Thoracic aorta (tissue), 2 donors: ENCODE measurements around the gene GMEB2. TPM values are rescaled to one million over a fixed set of nuclear protein-coding genes. Genes with fewer than 3 reads are reported as not detected.

Source experiments
- ATAC-seq: fragments of 150-250 bp; one replicate; pipeline ENCODE4 v1.8.0; 2017; ENCODE audit warnings: low read depth; ENCODE audit not compliant: insufficient number of reproducible peaks, low FRiP score
- DNase-seq: peaks from one replicate; pipeline ENCODE4 v3.0.0-alpha.2; 2020; ENCODE audit warnings: low spot score
- H3K27ac ChIP-seq, 2 donors: fragments of 200-600 bp; sonication (generic); 1 replicate in 1 of 2; 2 replicates in 1 of 2; pipeline ENCODE4 v1.5.1; 2016; ENCODE audit warnings: mild to moderate bottlenecking in 2 of 2, moderate library complexity in 2 of 2
- H3K27me3 ChIP-seq: fragments of 200-600 bp; sonication (generic); replicated peaks from 2 replicates; pipeline ENCODE4 v1.6.0; 2016; ENCODE audit warnings: mild to moderate bottlenecking; ENCODE audit not compliant: insufficient read depth
- H3K36me3 ChIP-seq: fragments of 200-600 bp; sonication (generic); one replicate; pipeline ENCODE4 v1.5.1; 2016
- H3K4me1 ChIP-seq, 2 donors: fragments of 200-600 bp; sonication (generic); 1 replicate in 1 of 2; 2 replicates in 1 of 2; pipeline versions ENCODE4 v1.5.1 to v1.6.0; 2016; ENCODE audit warnings: low read depth in 2 of 2, mild to moderate bottlenecking in 1 of 2; ENCODE audit not compliant: control insufficient read depth in 1 of 2
- H3K4me3 ChIP-seq: fragments of 200-600 bp; sonication (generic); 2 replicates; pipeline ENCODE4 v1.5.1; 2016; ENCODE audit warnings: mild to moderate bottlenecking
- H3K9me3 ChIP-seq: fragments of 200-600 bp; sonication (generic); 2 replicates; pipeline ENCODE4 v1.5.1; 2016
- total RNA-seq, 2 donors: library from RNA; depleted of rRNA; stranded (reverse); fragments of >200 nt; gene quantifications; one replicate each; pipeline versions ENCODE4 v1.1.0 to v1.2.3, GENCODE V29; 2016
- TF ChIP-seq, protein P1 (sequence below): fragments of 200-600 bp; sonication (generic); IDR thresholded peaks from one replicate; pipeline ENCODE4 v1.5.1; 2019; ENCODE audit warnings: antibody characterized with exemption

The GMEB2 gene
- total RNA-seq, 2 donors from 2014 or later, result 10.0 to 14.7 TPM

DNA sequence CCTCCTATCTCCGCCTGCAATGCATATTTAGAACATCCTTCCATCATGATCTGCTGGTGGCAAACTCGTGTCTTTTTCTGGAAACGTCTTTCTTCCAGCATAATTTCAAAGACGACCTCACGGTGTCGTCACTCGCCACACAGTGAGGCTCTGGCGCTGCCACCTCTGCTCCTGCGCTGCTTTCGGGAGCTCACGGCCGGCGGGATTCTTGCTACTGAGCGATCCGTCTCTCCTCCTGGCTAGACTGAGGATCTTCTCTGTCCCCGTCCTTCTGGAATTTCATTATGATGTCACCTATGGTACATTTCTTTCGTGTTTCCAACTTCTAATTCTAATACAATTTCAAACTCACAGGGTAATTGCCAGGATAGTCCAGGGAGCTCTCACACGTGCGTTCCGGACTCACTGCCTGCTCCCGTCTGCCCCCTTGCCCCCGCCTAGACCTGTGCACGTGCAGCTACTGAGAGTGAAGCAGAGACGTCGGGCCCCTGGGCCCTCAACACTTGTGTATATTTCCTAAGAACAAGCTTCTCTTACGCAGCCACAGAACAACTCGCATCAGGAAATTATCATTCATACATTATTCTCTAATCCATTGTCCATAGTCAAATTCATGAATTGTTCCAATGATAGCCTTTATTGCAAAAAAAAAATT is 27.4 kb downstream of the GMEB2 start:
- TF ChIP-seq, protein P1, sequence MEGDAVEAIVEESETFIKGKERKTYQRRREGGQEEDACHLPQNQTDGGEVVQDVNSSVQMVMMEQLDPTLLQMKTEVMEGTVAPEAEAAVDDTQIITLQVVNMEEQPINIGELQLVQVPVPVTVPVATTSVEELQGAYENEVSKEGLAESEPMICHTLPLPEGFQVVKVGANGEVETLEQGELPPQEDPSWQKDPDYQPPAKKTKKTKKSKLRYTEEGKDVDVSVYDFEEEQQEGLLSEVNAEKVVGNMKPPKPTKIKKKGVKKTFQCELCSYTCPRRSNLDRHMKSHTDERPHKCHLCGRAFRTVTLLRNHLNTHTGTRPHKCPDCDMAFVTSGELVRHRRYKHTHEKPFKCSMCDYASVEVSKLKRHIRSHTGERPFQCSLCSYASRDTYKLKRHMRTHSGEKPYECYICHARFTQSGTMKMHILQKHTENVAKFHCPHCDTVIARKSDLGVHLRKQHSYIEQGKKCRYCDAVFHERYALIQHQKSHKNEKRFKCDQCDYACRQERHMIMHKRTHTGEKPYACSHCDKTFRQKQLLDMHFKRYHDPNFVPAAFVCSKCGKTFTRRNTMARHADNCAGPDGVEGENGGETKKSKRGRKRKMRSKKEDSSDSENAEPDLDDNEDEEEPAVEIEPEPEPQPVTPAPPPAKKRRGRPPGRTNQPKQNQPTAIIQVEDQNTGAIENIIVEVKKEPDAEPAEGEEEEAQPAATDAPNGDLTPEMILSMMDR, result no peak
- Histone ChIP-seq H3K9me3 (no peaks in the 10 kb centered on the region), H3K27me3 (no peaks in the 10 kb centered on the region), H3K4me1 (no peaks in the 10 kb centered on the region), H3K36me3 (peaks cover 31% of the 10 kb centered on the region), H3K4me3 (no peak overlapping the region), H3K27ac (no peak overlapping the region)
- ATAC-seq (no peak), DNase-seq (no peak)

DNA sequence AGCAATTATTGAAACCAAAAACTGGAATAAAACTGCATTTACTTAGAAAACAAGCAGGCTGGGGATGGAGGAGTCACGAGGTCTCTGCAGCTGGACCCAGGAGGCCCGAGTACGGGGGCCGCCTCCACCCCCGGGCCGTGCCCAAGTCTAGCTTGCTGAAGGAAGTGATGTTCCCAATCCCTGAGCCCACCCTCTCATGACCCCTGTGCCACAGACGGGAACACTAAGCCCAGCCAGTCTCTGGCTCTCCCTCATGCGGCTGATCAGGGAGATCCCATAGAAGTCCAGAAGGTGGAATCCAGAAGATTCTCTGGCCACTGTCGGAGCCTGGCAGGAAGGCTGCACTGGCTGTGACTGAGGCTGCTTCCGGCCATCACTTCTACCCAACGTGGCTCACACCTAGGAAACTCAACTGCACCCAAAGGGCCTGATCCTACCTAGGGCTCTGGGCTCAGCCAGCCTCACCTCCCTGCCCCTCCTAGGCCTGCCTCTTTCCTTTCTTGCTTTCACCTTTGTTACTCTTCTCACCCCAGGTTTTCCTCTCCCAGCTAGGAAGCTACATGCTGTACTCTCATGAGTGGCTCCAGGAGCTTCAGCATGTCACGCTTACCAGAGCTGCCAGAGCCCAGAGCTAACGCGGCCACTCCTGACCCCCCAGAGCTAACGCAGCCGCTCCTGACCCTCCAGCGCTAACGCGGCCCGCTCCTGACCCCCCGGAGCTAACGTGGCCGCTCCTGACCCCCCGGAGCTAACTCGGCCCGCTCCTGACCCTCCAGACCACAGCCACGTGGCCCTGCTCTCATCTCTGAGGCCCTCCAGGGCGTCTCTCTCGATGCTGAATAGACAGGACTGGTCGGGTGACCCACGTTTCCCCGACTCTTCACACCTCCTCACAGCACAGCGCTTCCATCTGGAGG is 28.2 kb downstream of the GMEB2 start:
- H3K9me3 ChIP-seq, result no peaks in the 10 kb centered on the region
- H3K36me3 ChIP-seq, result peaks cover 31% of the 10 kb centered on the region
- DNase-seq (no peak), ATAC-seq (no peak)
- peaks cover 0 to 5% of the 10 kb centered on the region in 2 donors for H3K4me1 ChIP-seq
- TF ChIP-seq, protein P1, result no peak
- no peaks in the 10 kb centered on the region for H3K27me3 ChIP-seq
- H3K4me3 ChIP-seq, result no peak overlapping the region
- H3K27ac ChIP-seq, result no peak overlapping the region

DNA sequence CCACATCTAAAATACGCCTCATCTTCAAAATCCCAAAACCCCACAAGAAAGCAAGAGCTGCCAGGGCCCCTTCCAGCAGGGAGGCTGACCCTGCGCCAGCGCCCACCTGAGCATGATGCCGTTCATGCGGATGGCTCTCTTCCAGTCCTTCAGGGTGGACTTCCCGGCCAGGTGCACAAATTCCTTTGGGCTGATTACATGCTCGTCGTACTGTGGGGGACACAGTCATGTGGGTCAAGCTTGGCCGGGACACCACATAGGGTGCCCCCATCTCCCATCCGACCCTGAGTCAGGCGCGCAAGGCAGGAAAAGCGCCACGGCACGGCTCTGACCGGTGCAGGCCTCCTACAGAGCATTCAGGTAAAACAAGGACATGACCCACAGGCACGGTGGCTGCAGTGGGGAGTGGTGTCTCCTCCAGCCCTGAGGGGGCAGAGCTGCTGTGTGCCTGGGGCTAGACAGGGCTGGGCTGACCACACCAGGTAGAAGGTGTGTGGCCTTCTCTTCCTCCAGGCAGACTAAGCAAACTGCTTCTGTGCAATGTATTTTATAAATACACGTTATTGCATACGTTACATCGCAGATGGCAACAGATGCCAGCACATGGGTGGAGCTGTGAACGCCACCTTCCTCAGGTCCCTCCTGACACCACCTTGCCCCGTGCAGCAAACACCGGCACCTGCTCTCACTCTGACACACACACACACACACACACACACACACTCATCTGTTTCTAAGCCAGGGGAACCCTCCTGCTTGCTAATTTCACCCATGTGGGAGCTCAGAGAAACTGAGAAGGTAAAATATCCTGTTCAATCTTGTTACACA is 29.0 kb downstream of the GMEB2 start:
- H3K36me3 ChIP-seq, result peaks cover 36% of the 10 kb centered on the region
- H3K4me3 ChIP-seq, result no peak overlapping the region
- H3K27ac ChIP-seq, result no peak overlapping the region
- ATAC-seq, result no peak
- H3K27me3 ChIP-seq, result no peaks in the 10 kb centered on the region
- peaks cover 0 to 5% of the 10 kb centered on the region in 2 donors for H3K4me1 ChIP-seq
- H3K9me3 ChIP-seq, result no peaks in the 10 kb centered on the region
- TF ChIP-seq, protein P1, result no peak
- DNase-seq, result no peak

DNA sequence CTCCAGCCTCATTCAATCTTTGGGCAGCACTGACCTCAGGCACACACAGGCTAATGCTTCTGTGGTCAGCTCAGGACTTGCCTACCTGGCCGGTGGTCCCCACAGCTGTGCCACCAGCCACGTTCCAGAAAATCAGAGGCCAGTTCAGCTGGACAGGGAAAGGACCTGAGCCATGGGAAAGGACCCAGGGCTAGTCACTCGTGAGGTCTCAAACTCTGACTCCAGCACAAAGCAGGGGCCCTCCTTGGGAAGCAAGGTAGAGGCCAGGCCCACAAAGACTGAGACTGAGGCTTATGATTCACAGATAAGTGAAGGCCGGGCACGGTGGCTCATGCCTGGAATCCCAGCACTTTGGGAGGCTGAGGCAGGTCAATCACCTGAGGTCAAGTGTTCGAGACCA is 30.5 kb downstream of the GMEB2 start:
- Histone ChIP-seq H3K36me3 (peaks cover 34% of the 10 kb centered on the region), H3K27ac (no peak overlapping the region), H3K27me3 (no peaks in the 10 kb centered on the region), H3K9me3 (no peaks in the 10 kb centered on the region), H3K4me1 (peaks cover 0 to 5% of the 10 kb centered on the region in 2 donors), H3K4me3 (no peak overlapping the region)
- ATAC-seq (no peak), DNase-seq (no peak)
- TF ChIP-seq, protein P1, result no peak
